ENCODE results near the gene ADI1.

- no peak for TF ChIP-seq SRF (IDR thresholded peaks at IDR 0.05; ENCODE audit: low read depth, low read length)
- no peak for TF ChIP-seq ATF2 (IDR thresholded peaks at IDR 0.05; ENCODE audit: low read length)
- TF ChIP-seq E2F6 (IDR thresholded peaks at IDR 0.05), result no peak
- no peak for TF ChIP-seq BRCA1 (IDR thresholded peaks at IDR 0.05; ENCODE audit: low read depth, low read length)
- TF ChIP-seq CTCF (IDR thresholded peaks at IDR 0.05; ENCODE audit: control extremely low read depth in 1 of 3, insufficient read depth in 1 of 3, low read depth in 1 of 3, low read length in 3 of 3), result no peak
Observed at GRCh38 chr2:3493615-3494007, 25.7 kb downstream of the ADI1 start.

Measured in H1 (cell line).